ENCODE data around the gene SPEF2. TPM values are rescaled to one million over a fixed set of nuclear protein-coding genes. Genes with fewer than 3 reads are reported as not detected.
"Not testable (repeated sequence)": the region's sequence is repeated elsewhere in the genome, so short reads cannot be mapped to it uniquely, and the experiment has no call there.

The SPEF2 gene
- total RNA-seq, 1 donor from 2014 or later: 3.4 TPM

DNA sequence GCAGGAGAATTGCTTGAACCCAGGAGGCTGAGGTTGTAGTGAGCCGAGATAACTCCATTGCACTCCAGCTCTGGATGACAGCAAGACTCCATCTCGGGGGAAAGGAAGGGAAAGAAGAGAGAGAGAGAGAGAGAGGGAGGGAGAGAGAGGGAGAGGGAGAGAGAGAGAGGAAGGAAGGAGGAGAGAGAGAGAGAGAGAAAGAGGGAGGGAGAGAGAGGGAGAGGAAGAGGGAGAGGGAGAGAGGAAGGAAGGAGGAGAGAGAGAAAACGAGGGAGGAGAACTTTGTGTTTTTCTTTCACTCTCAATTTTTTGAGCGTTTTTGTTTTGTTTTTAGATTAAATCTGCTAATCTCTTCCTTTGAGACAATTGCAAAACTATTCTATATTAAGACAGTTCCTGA, 46.9 kb downstream of the SPEF2 start:
- H3K4me1 Mint-ChIP-seq (ENCODE audit: unreplicated experiment): peaks cover 8% of the 10 kb centered on the region

DNA sequence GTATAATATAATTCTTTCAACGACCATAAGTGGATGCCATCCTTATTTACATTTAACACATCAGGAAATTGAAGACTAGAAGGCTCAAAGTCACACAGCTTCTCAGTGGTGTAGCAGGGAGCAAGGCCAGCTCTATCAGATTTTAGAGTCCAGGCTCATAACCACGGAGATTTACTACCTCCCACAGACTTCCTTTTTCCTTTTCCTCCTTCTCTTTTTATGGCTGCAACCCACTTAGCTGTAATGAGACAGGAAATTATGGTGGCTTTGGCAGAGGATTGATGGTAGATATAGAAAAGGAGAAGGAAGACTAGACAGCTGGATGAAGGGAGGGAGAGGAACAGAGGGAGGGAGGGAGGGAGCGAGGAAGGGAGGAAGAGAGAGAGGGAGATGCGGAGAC, 47.4 kb downstream of the SPEF2 start:
- H3K9me3 Mint-ChIP-seq (ENCODE audit: unreplicated experiment): no peaks in the 10 kb centered on the region
- H3K4me1 Mint-ChIP-seq (ENCODE audit: unreplicated experiment): peaks cover 8% of the 10 kb centered on the region
- H3K27ac Mint-ChIP-seq (ENCODE audit: unreplicated experiment): no peak overlapping the region
- no peak for DNase-seq (ENCODE audit: low spot score)
- no peak for TF ChIP-seq CTCF (IDR thresholded peaks at IDR 0.05; ENCODE audit: unreplicated experiment)
- H3K27me3 Mint-ChIP-seq (ENCODE audit: unreplicated experiment): peaks cover 1% of the 10 kb centered on the region
- H3K36me3 Mint-ChIP-seq (ENCODE audit: low read depth, unreplicated experiment): no peaks in the 10 kb centered on the region
- H3K4me3 Mint-ChIP-seq (ENCODE audit: unreplicated experiment): no peak overlapping the region

More for the DNA sequence above, 46.9 kb downstream of the SPEF2 start:
- no peak overlapping the region for H3K27ac Mint-ChIP-seq (ENCODE audit: unreplicated experiment)
- TF ChIP-seq CTCF (IDR thresholded peaks at IDR 0.05; ENCODE audit: unreplicated experiment): no peak
- peaks cover 1% of the 10 kb centered on the region for H3K27me3 Mint-ChIP-seq (ENCODE audit: unreplicated experiment)
- no peak for DNase-seq (ENCODE audit: low spot score)
- H3K4me3 Mint-ChIP-seq (ENCODE audit: unreplicated experiment): no peak overlapping the region
- H3K36me3 Mint-ChIP-seq (ENCODE audit: low read depth, unreplicated experiment): no peaks in the 10 kb centered on the region
- no peaks in the 10 kb centered on the region for H3K9me3 Mint-ChIP-seq (ENCODE audit: unreplicated experiment)

DNA sequence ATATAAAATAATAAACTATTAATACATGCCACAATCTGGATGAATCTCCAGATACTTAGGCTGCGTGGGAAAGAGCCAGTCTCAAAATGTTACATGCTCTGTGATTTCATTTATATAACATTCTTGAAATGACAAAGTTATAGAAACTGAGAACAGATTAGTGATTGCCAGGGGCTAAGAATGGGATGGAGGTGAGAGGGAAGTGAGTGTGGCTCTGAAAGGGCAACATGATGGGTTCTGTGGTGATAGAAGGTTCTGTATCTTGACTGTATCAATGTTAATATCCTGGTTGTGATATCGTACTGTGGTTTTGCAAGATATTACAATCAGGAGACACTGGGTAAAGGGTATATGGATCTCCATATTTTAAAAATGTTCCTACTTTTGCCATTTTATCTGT, 50.7 kb downstream of the SPEF2 start:
- Mint-ChIP-seq H3K9me3 (ENCODE audit: unreplicated experiment) (no peaks in the 10 kb centered on the region), H3K4me3 (ENCODE audit: unreplicated experiment) (no peak overlapping the region), H3K27me3 (ENCODE audit: unreplicated experiment) (no peaks in the 10 kb centered on the region), H3K4me1 (ENCODE audit: unreplicated experiment) (peaks cover 8% of the 10 kb centered on the region), H3K36me3 (ENCODE audit: low read depth, unreplicated experiment) (no peaks in the 10 kb centered on the region), H3K27ac (ENCODE audit: unreplicated experiment) (no peak overlapping the region)
- no peak for TF ChIP-seq CTCF (IDR thresholded peaks at IDR 0.05; ENCODE audit: unreplicated experiment)
- DNase-seq (ENCODE audit: low spot score): no peak

DNA sequence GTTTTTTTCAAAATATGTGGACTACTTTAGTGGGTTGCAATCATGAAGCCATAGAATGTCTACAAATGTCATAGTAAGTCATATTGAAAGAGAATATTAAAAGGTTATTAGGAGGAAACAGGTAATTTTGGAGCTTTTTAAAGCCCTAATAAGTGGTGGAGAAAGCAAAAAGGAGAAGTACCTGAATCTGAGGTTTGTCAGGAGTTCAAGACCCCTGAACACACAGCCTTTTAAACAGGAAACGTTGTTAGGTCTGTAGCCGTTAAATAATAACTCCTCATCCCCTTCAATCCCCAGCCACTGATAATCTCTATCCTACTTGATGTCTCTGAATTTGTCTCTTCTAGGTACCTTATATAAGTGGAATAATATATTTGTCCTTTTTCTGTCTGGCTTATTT, 51.1 kb downstream of the SPEF2 start:
- Mint-ChIP-seq H3K27ac (ENCODE audit: unreplicated experiment) (no peak overlapping the region), H3K36me3 (ENCODE audit: low read depth, unreplicated experiment) (no peaks in the 10 kb centered on the region), H3K9me3 (ENCODE audit: unreplicated experiment) (no peaks in the 10 kb centered on the region), H3K4me1 (ENCODE audit: unreplicated experiment) (peaks cover 8% of the 10 kb centered on the region), H3K4me3 (ENCODE audit: unreplicated experiment) (no peak overlapping the region), H3K27me3 (ENCODE audit: unreplicated experiment) (no peaks in the 10 kb centered on the region)
- no peak for TF ChIP-seq CTCF (IDR thresholded peaks at IDR 0.05; ENCODE audit: unreplicated experiment)
- no peak for DNase-seq (ENCODE audit: low spot score)

DNA sequence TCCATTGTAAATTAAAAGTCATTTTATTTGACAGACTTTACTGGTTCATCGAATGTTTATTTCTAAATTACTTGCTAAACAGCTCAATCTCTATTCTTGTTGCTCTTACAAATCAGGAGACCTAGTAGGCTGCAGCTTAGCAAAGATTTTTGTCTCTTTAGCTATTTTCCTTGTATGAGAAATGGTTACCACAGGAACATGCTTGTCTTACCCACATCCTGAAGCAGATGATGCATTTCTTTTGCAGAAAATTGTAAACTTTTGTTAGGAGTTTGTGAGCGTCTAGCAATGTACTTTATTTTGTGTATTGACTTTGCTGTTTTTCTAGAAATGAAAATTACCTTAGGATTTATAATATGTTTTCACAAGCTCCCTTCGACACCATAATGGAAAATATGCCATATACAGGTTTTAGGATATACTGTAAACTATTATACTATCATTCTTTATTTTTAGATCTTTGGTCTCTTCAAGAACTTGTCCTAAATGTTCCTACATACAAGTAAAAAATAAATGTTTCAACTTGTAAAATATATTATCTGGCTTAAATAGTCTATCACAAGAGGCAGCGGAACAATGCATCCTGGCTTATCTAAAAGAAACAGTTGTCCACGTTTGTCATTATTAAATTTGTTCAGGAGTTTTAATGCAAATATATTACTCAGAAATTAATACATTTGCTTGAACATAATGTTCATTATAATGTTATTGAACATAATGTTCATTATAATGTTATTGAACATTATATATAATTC, 54.1 kb downstream of the SPEF2 start:
- Mint-ChIP-seq H3K4me1 (ENCODE audit: unreplicated experiment) (no peaks in the 10 kb centered on the region), H3K4me3 (ENCODE audit: unreplicated experiment) (no peak overlapping the region), H3K9me3 (ENCODE audit: unreplicated experiment) (no peaks in the 10 kb centered on the region), H3K27me3 (ENCODE audit: unreplicated experiment) (no peaks in the 10 kb centered on the region), H3K27ac (ENCODE audit: unreplicated experiment) (no peak overlapping the region), H3K36me3 (ENCODE audit: low read depth, unreplicated experiment) (no peaks in the 10 kb centered on the region)
- no peak for DNase-seq (ENCODE audit: low spot score)
- TF ChIP-seq CTCF (IDR thresholded peaks at IDR 0.05; ENCODE audit: unreplicated experiment): no peak

DNA sequence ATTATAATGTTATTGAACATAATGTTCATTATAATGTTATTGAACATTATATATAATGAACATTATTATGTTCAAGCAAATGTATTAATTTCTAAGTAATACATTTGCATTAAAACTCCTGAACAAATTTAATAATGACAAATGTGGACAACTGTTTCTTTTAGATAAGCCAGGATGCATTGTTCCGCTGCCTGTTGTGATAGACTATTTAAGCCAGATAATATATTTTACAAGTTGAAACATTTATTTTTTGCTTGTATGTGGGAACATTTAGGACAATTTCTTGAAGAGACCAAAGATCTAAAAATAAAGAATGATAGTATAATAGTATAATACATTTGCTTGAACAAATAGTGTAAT, 54.6 kb downstream of the SPEF2 start:
- not testable (repeated sequence) for H3K9me3 Mint-ChIP-seq (ENCODE audit: unreplicated experiment); H3K4me3 Mint-ChIP-seq (ENCODE audit: unreplicated experiment); H3K4me1 Mint-ChIP-seq (ENCODE audit: unreplicated experiment); H3K36me3 Mint-ChIP-seq (ENCODE audit: low read depth, unreplicated experiment); H3K27me3 Mint-ChIP-seq (ENCODE audit: unreplicated experiment); DNase-seq (ENCODE audit: low spot score); H3K27ac Mint-ChIP-seq (ENCODE audit: unreplicated experiment)

Data from endothelial cell (in vitro differentiated cells).